Peyer's patch (tissue), 4 donors: Measurements from ENCODE around the gene PLEKHS1. TPM values are rescaled to one million over a fixed set of nuclear protein-coding genes. Genes with fewer than 3 reads are reported as not detected.

ENCODE experiments used
- DNase-seq, 3 donors: peaks; one replicate each; pipeline ENCODE4 v3.0.0-alpha.2; 2017 to 2019
- H3K27ac ChIP-seq, 4 donors: fragments of 200-600 bp; sonication (generic); one replicate each; pipeline ENCODE4 v1.5.1; 2016 to 2019
- H3K27me3 ChIP-seq, 2 donors: fragments of 200-600 bp; sonication (generic); one replicate each; pipeline ENCODE4 v1.5.1; 2019
- H3K36me3 ChIP-seq, 3 donors: fragments of 200-600 bp; sonication (generic); one replicate each; pipeline ENCODE4 v1.5.1; 2016 to 2019
- H3K4me1 ChIP-seq, 4 donors: fragments of 200-600 bp; sonication (generic); one replicate each; pipeline ENCODE4 v1.5.1; 2016 to 2019
- H3K4me3 ChIP-seq, 4 donors: fragments of 200-600 bp; sonication (generic); 1 replicate in 3 of 4; 2 replicates in 1 of 4; pipeline ENCODE4 v1.5.1; 2016 to 2019; ENCODE audit warnings: mild to moderate bottlenecking in 1 of 4
- H3K9me3 ChIP-seq, 4 donors: fragments of 200-600 bp; sonication (generic); one replicate each; pipeline ENCODE4 v1.5.1; 2016 to 2019; ENCODE audit warnings: mild to moderate bottlenecking in 1 of 4
- CTCF ChIP-seq, 6 experiments: fragments of 450-650 bp in 4 of 6; fragments of 200-600 bp in 2 of 6; sonication (generic) in 1 of 6; IDR thresholded peaks; one replicate each; pipeline ENCODE4 v1.5.1; 2017 to 2019; ENCODE audit warnings: antibody characterized with exemption in 6 of 6, mild to moderate bottlenecking in 3 of 6, moderate library complexity in 1 of 6
- POLR2A ChIP-seq, 2 donors: fragments of 450-650 bp; IDR thresholded peaks; one replicate each; pipeline ENCODE4 v1.5.1; 2017; ENCODE audit warnings: antibody characterized with exemption in 2 of 2, mild to moderate bottlenecking in 2 of 2, moderate library complexity in 2 of 2
- total RNA-seq, 4 donors: library from RNA; depleted of rRNA; stranded (reverse); fragments of >200 nt; gene quantifications; one replicate each; pipeline ENCODE4 v1.1.0, GENCODE V29; 2016

PLEKHS1 gene
- total RNA-seq, 4 donors from 2014 or later, result 20.6 to 129 (median 50.4) TPM

GRCh38 chr10:113733635-113734034, 17.8 kb upstream of the PLEKHS1 start:
- TF ChIP-seq CTCF (IDR thresholded peaks at IDR 0.05), result no peak
- H3K9me3 ChIP-seq, result no peaks in the 10 kb centered on the region
- no peak for DNase-seq
- peaks cover 0 to 6% (median 0%) of the 10 kb centered on the region in 4 donors for H3K4me1 ChIP-seq
- H3K36me3 ChIP-seq, result peaks cover 0 to 23% (median 0%) of the 10 kb centered on the region in 3 donors
- no peak overlapping the region for H3K4me3 ChIP-seq
- no peaks in the 10 kb centered on the region for H3K27me3 ChIP-seq
- no peak overlapping the region for H3K27ac ChIP-seq

GRCh38 chr10:113735913-113736312, 15.6 kb upstream of the PLEKHS1 start:
- H3K9me3 ChIP-seq, result no peaks in the 10 kb centered on the region
- no peak overlapping the region for H3K4me3 ChIP-seq
- H3K27ac ChIP-seq, result no peak overlapping the region
- H3K36me3 ChIP-seq, result peaks cover 0 to under 1% (median 0%) of the 10 kb centered on the region in 3 donors
- no peak for TF ChIP-seq POLR2A (IDR thresholded peaks at IDR 0.05)
- peak in 4 of 6 experiments; percentile 9 to 72 (median 46) for TF ChIP-seq CTCF (IDR thresholded peaks at IDR 0.05)
- DNase-seq, result peak in 1 of 3 donors; percentile 67
- H3K4me1 ChIP-seq, result peaks cover 0 to 6% (median 0%) of the 10 kb centered on the region in 4 donors
- no peaks in the 10 kb centered on the region for H3K27me3 ChIP-seq

GRCh38 chr10:113736576-113736975, 14.9 kb upstream of the PLEKHS1 start:
- Histone ChIP-seq H3K36me3 (no peaks in the 10 kb centered on the region), H3K27me3 (no peaks in the 10 kb centered on the region)

GRCh38 chr10:113739031-113739430, 12.5 kb upstream of the PLEKHS1 start:
- TF ChIP-seq CTCF (IDR thresholded peaks at IDR 0.05), result no peak
- DNase-seq, result no peak
- Histone ChIP-seq H3K27ac (no peak overlapping the region), H3K4me1 (peaks cover 0 to 6% (median 0%) of the 10 kb centered on the region in 4 donors), H3K4me3 (no peak overlapping the region), H3K9me3 (no peaks in the 10 kb centered on the region), H3K27me3 (no peaks in the 10 kb centered on the region), H3K36me3 (no peaks in the 10 kb centered on the region)

More at GRCh38 chr10:113736576-113736975, 14.9 kb upstream of the PLEKHS1 start:
- H3K9me3 ChIP-seq, result no peaks in the 10 kb centered on the region
- DNase-seq, result no peak
- H3K4me1 ChIP-seq, result peaks cover 0 to 6% (median 0%) of the 10 kb centered on the region in 4 donors
- H3K27ac ChIP-seq, result no peak overlapping the region
- TF ChIP-seq POLR2A (IDR thresholded peaks at IDR 0.05) (no peak), CTCF (IDR thresholded peaks at IDR 0.05) (no peak)
- no peak overlapping the region for H3K4me3 ChIP-seq

- H3K4me3 ChIP-seq, result no peak overlapping the region
- no peak overlapping the region for H3K27ac ChIP-seq
- H3K36me3 ChIP-seq, result no peaks in the 10 kb centered on the region
- no peaks in the 10 kb centered on the region for H3K9me3 ChIP-seq
- no peaks in the 10 kb centered on the region for H3K27me3 ChIP-seq
- peaks cover 0 to 6% (median 0%) of the 10 kb centered on the region in 4 donors for H3K4me1 ChIP-seq
- DNase-seq, result no peak
- no peak for TF ChIP-seq CTCF (IDR thresholded peaks at IDR 0.05)
- no peak for TF ChIP-seq POLR2A (IDR thresholded peaks at IDR 0.05)
These were observed 11.9 kb upstream of the PLEKHS1 start for GRCh38 chr10:113739577-113739976.

GRCh38 chr10:113740850-113741249, 10.6 kb upstream of the PLEKHS1 start:
- no peaks in the 10 kb centered on the region for H3K36me3 ChIP-seq
- no peak overlapping the region for H3K27ac ChIP-seq
- no peak overlapping the region for H3K4me3 ChIP-seq
- TF ChIP-seq POLR2A (IDR thresholded peaks at IDR 0.05) (no peak), CTCF (IDR thresholded peaks at IDR 0.05) (no peak)
- no peak for DNase-seq
- H3K27me3 ChIP-seq, result no peaks in the 10 kb centered on the region
- H3K4me1 ChIP-seq, result peaks cover 0 to 9% (median 0%) of the 10 kb centered on the region in 4 donors
- no peaks in the 10 kb centered on the region for H3K9me3 ChIP-seq
